ENCODE results near the gene MMP24. TPM values are rescaled to one million over a fixed set of nuclear protein-coding genes. Genes with fewer than 3 reads are reported as not detected.
A peak's percentile ranks its signal among the peaks of the same experiment; 100 is the strongest.

MMP24 gene
- total and polyA plus RNA-seq, 2 donors from 2014 or later: 10.7 to 12.4 TPM

- H3K36me3 ChIP-seq (ENCODE audit: control insufficient read depth in 2 of 3, insufficient read depth in 3 of 3, low read length in 3 of 3): peaks cover 8 to 17% (median 15%) of the 10 kb centered on the region in 3 donors
These were observed 57.9 kb downstream of the MMP24 start, which contains the start of gene EIF6 for GRCh38 chr20:35284267-35284991. EIF6 (minus strand) TSS chr20:35284772; CDS start chr20:35284487, 285 bp downstream.

GRCh38 chr20:35284992-35285805 lies 58.7 kb downstream of the MMP24 start:
- FAIRE-seq (no peak), DNase-seq (no peak)
- H3K4me3 ChIP-seq (ENCODE audit: low read length in 3 of 3): peak overlapping the region; percentile 64 to 91 (median 83)
- H3K9ac ChIP-seq (ENCODE audit: low read length in 3 of 3): peak overlapping the region; percentile 8 to 82 (median 72)
- intact Hi-C loops (cut with DNase I): no loop called here
- TF ChIP-seq CTCF (IDR thresholded peaks at IDR 0.05; ENCODE audit: borderline replicate concordance, extremely low read depth, insufficient read depth): no peak
- peaks cover under 1 to 10% (median 7%) of the 10 kb centered on the region in 3 donors for H3K36me3 ChIP-seq (ENCODE audit: control insufficient read depth in 2 of 3, insufficient read depth in 3 of 3, low read length in 3 of 3)
- no peaks in the 10 kb centered on the region for H3K27me3 ChIP-seq (ENCODE audit: control insufficient read depth, insufficient read depth, low read length)
- H3K27ac ChIP-seq (ENCODE audit: low read depth in 2 of 2, low read length in 2 of 2): peak overlapping the region; percentile 43 to 87
- H3K9me3 ChIP-seq (ENCODE audit: control insufficient read depth in 2 of 3, insufficient read depth in 1 of 3, low read length in 3 of 3): no peaks in the 10 kb centered on the region
- peaks cover 0 to 24% (median 24%) of the 10 kb centered on the region in 3 donors for H3K4me1 ChIP-seq (ENCODE audit: control insufficient read depth in 2 of 3, insufficient read depth in 2 of 3, low read depth in 1 of 3, low read length in 3 of 3)

More at GRCh38 chr20:35284267-35284991, 57.9 kb downstream of the MMP24 start, which contains the start of gene EIF6:
- peak within 1 kb of the TSS; percentile 43 to 87 for H3K27ac ChIP-seq (ENCODE audit: low read depth in 2 of 2, low read length in 2 of 2)
- no peaks in the 10 kb centered on the region for H3K9me3 ChIP-seq (ENCODE audit: control insufficient read depth in 2 of 3, insufficient read depth in 1 of 3, low read length in 3 of 3)
- peaks cover 0 to 28% (median 24%) of the 10 kb centered on the region in 3 donors for H3K4me1 ChIP-seq (ENCODE audit: control insufficient read depth in 2 of 3, insufficient read depth in 2 of 3, low read depth in 1 of 3, low read length in 3 of 3)
- TF ChIP-seq CTCF (IDR thresholded peaks at IDR 0.05; ENCODE audit: borderline replicate concordance, extremely low read depth, insufficient read depth): no peak
- H3K27me3 ChIP-seq (ENCODE audit: control insufficient read depth, insufficient read depth, low read length): no peaks in the 10 kb centered on the region
- intact Hi-C loops (cut with DNase I): no loop called here
- peak within 1 kb of the TSS; percentile 72 to 87 (median 82) for H3K9ac ChIP-seq (ENCODE audit: low read length in 3 of 3)
- peak; percentile 88 to 96 (median 93) for DNase-seq
- FAIRE-seq: no peak
- H3K4me3 ChIP-seq (ENCODE audit: low read length in 3 of 3): peak within 1 kb of the TSS; percentile 83 to 91 (median 84)

- Histone ChIP-seq H3K9me3 (ENCODE audit: control insufficient read depth in 2 of 3, insufficient read depth in 1 of 3, low read length in 3 of 3) (no peaks in the 10 kb centered on the region), H3K4me3 (ENCODE audit: low read length in 3 of 3) (peak overlapping the region in 1 of 3 donors; percentile 91), H3K9ac (ENCODE audit: low read length in 3 of 3) (no peak overlapping the region), H3K27ac (ENCODE audit: low read depth in 2 of 2, low read length in 2 of 2) (peak overlapping the region in 1 of 2 donors; percentile 87), H3K4me1 (ENCODE audit: control insufficient read depth in 2 of 3, insufficient read depth in 2 of 3, low read depth in 1 of 3, low read length in 3 of 3) (peaks cover 0 to 24% (median 24%) of the 10 kb centered on the region in 3 donors), H3K36me3 (ENCODE audit: control insufficient read depth in 2 of 3, insufficient read depth in 3 of 3, low read length in 3 of 3) (peaks cover 0 to 4% (median 2%) of the 10 kb centered on the region in 3 donors), H3K27me3 (ENCODE audit: control insufficient read depth, insufficient read depth, low read length) (no peaks in the 10 kb centered on the region)
- FAIRE-seq: no peak
- intact Hi-C loops (cut with DNase I): no loop called here
- TF ChIP-seq CTCF (IDR thresholded peaks at IDR 0.05; ENCODE audit: borderline replicate concordance, extremely low read depth, insufficient read depth): no peak
- no peak for DNase-seq
These were observed 59.3 kb downstream of the MMP24 start for GRCh38 chr20:35285806-35286076.

Data from kidney (tissue), 14 donors.